Osteocyte (in vitro differentiated cells): ENCODE data around the gene EHMT1. TPM values are rescaled to one million over a fixed set of nuclear protein-coding genes. Genes with fewer than 3 reads are reported as not detected.

ENCODE experiments used
- DNase-seq: peaks from one replicate; pipeline ENCODE4 v3.0.0; 2021; ENCODE audit warnings: mixed read lengths; ENCODE audit not compliant: unreplicated experiment; ENCODE audit errors: extremely low spot score
- H3K27ac Mint-ChIP-seq: one replicate; pipeline ENCODE4 v1.8.0; 2021; ENCODE audit warnings: mild to moderate bottlenecking, mixed read lengths; ENCODE audit not compliant: unreplicated experiment
- H3K27me3 Mint-ChIP-seq: one replicate; pipeline ENCODE4 v1.8.0; 2021; ENCODE audit warnings: mixed read lengths; ENCODE audit not compliant: unreplicated experiment
- H3K36me3 Mint-ChIP-seq: one replicate; pipeline ENCODE4 v1.8.0; 2021; ENCODE audit warnings: mixed read lengths; ENCODE audit not compliant: unreplicated experiment
- H3K4me1 Mint-ChIP-seq: one replicate; pipeline ENCODE4 v1.8.0; 2021; ENCODE audit warnings: mixed read lengths; ENCODE audit not compliant: unreplicated experiment
- H3K4me3 Mint-ChIP-seq: one replicate; pipeline ENCODE4 v1.8.0; 2021; ENCODE audit warnings: mild to moderate bottlenecking, moderate library complexity, mixed read lengths; ENCODE audit not compliant: unreplicated experiment
- H3K9me3 Mint-ChIP-seq: one replicate; pipeline ENCODE4 v1.8.0; 2021; ENCODE audit warnings: mixed read lengths; ENCODE audit not compliant: unreplicated experiment
- total RNA-seq: library from RNA; stranded (reverse); gene quantifications from 2 replicates; pipeline ENCODE4 v1.2.1, GENCODE V29; 2021
- TF ChIP-seq, protein P1 (sequence below): fragments of 200-600 bp; sonication (generic); IDR thresholded peaks from 2 replicates; pipeline ENCODE4 v1.5.0; 2021; ENCODE audit warnings: antibody characterized with exemption, mild to moderate bottlenecking, moderate library complexity

Gene EHMT1
- total RNA-seq, 1 donor from 2014 or later: 88.6 TPM

DNA sequence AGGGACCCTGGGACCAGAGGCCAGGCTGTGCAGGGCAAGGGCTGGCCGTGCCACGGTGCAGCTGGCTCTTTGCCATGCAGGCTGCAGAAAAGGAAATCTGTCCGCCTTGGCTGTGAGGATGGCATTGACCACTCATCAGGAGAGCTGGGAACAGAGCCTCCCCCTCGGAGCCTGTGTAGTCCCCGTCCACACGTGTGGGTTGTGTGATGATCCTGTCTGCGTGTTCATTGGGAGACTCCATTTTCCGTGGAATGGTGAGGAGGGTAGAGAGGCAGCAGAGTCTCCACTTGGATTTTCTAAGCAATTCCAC lies 47.7 kb downstream of the EHMT1 start:
- Mint-ChIP-seq H3K27ac (no peak overlapping the region), H3K9me3 (no peaks in the 10 kb centered on the region), H3K27me3 (no peaks in the 10 kb centered on the region), H3K4me3 (no peak overlapping the region), H3K36me3 (peaks cover 8% of the 10 kb centered on the region), H3K4me1 (peaks cover 40% of the 10 kb centered on the region)
- TF ChIP-seq, protein P1, sequence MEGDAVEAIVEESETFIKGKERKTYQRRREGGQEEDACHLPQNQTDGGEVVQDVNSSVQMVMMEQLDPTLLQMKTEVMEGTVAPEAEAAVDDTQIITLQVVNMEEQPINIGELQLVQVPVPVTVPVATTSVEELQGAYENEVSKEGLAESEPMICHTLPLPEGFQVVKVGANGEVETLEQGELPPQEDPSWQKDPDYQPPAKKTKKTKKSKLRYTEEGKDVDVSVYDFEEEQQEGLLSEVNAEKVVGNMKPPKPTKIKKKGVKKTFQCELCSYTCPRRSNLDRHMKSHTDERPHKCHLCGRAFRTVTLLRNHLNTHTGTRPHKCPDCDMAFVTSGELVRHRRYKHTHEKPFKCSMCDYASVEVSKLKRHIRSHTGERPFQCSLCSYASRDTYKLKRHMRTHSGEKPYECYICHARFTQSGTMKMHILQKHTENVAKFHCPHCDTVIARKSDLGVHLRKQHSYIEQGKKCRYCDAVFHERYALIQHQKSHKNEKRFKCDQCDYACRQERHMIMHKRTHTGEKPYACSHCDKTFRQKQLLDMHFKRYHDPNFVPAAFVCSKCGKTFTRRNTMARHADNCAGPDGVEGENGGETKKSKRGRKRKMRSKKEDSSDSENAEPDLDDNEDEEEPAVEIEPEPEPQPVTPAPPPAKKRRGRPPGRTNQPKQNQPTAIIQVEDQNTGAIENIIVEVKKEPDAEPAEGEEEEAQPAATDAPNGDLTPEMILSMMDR: no peak
- DNase-seq: no peak

DNA sequence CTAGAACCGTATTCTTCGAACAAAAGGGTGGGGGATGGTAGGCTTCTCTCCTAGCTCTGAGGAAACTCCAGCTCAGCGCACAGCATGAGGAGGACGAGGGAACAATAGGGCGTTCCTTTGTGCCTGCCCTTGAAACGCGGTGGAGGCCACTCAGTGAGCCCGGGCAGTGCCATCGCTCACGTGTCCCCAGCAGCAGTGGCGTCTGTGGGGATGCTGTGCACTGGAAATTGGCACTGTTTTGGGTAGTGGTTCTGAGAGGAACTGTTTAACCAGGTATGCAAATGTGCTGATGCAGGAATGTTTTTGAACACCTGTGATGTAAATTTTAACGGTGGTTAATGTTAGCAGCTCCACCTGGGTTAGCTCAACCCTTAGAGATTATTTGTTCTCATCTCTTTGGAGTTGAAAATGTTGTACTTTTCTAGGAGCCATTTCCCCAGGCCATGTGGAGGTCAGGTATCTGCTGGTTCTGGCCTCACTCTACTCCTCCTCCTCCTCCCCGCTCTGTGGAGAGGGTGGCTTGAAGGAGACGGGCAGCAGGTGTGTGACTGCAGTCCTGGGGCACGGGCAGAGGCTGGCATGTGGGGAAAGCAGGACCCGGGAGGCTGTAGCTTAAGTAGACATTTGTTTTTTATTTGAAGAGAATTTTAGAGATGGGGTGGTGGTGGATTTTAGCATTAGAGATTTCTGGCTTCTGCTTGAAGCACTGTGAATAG lies 48.3 kb downstream of the EHMT1 start:
- Mint-ChIP-seq H3K9me3 (no peaks in the 10 kb centered on the region), H3K4me1 (peaks cover 40% of the 10 kb centered on the region), H3K36me3 (peaks cover 8% of the 10 kb centered on the region), H3K4me3 (no peak overlapping the region), H3K27me3 (no peaks in the 10 kb centered on the region), H3K27ac (no peak overlapping the region)
- TF ChIP-seq, protein P1: no peak
- no peak for DNase-seq

DNA sequence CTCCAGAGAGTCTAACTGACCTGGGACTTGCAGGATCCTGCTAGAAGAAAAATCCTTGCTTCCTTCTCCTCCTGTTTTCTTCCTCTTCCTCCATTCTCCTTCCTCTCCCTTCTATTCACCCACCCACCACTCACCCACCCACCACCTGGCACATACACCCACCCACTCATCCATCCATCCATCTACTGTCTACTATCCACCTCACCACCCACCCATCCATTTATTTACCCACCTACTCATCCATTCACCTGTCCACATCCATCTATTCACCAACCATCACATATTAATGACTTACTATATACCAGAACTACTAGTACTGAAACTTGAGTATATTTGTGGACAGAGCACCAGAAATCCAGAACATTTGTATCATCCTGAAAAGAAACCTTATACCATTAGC lies 49.4 kb downstream of the EHMT1 start:
- H3K9me3 Mint-ChIP-seq: no peaks in the 10 kb centered on the region
- H3K27me3 Mint-ChIP-seq: no peaks in the 10 kb centered on the region
- peak overlapping the region; percentile 39 for H3K27ac Mint-ChIP-seq
- TF ChIP-seq, protein P1: no peak
- H3K36me3 Mint-ChIP-seq: peaks cover 8% of the 10 kb centered on the region
- DNase-seq: no peak
- H3K4me3 Mint-ChIP-seq: no peak overlapping the region
- H3K4me1 Mint-ChIP-seq: peaks cover 44% of the 10 kb centered on the region

DNA sequence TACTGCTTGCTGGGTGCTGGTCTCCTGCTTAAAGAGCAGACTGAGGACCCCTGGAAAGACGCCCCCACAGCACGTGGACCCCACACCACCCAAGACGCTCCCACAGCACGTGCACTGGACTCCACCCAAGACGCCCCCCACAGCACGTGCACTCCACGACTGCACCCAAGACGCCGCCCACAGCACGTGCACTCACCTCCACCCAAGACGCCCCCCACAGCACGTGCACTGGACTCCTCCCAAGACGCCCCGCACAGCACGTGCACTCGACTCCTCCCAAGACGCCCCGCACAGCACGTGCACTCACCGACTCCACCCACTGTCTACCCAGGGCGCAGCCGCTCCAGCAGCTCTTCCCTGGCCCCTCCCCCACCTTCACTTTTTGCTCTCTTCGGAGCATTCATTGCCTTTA lies 50.5 kb downstream of the EHMT1 start:
- no peak for DNase-seq
- Mint-ChIP-seq H3K36me3 (peaks cover 8% of the 10 kb centered on the region), H3K4me3 (no peak overlapping the region), H3K4me1 (peaks cover 50% of the 10 kb centered on the region), H3K27me3 (no peaks in the 10 kb centered on the region), H3K27ac (no peak overlapping the region), H3K9me3 (no peaks in the 10 kb centered on the region)
- TF ChIP-seq, protein P1: no peak

DNA sequence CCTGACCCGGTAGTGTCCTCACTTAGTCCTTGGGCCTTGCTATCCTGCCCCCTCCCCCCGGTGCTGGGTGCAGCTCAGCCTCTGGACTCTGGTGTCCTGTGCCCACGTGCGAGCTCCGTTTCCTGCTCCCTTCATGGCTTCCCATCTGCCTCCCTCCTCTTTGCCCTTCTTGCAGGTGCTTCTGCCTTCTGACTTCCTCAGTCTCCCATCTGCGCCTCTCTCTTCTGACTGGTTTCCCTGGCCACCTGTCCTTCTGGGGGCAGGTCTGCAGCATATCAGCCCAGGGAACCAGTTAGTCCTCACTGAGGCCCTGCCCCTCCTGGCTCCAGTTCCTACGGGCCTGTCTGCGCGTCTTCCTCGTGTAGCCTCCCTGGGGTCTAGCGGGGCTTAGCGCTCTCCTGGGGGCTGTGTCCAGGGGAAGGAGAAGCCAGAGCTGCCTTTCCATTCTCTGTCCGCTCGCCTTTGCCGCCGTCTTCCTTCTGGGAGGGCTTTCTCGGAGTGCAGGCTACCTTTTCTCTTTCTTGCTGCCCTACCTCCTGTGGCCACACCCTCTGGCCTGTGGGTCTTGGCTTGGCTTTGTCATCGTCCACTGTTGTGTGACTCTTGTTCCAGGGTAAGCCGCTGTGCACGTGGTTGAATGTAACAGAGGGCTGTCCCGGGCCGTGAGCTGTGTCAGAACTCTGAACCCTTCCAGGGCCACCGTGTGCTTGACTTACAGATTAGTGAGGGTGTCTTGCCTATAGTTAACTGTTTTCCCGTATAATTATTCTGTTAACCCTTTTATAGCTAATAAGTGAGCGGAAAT lies 51.8 kb downstream of the EHMT1 start:
- no peak for DNase-seq
- H3K9me3 Mint-ChIP-seq: no peaks in the 10 kb centered on the region
- H3K36me3 Mint-ChIP-seq: peaks cover 8% of the 10 kb centered on the region
- H3K27me3 Mint-ChIP-seq: no peaks in the 10 kb centered on the region
- H3K27ac Mint-ChIP-seq: no peak overlapping the region
- TF ChIP-seq, protein P1: no peak
- H3K4me3 Mint-ChIP-seq: no peak overlapping the region
- peaks cover 50% of the 10 kb centered on the region for H3K4me1 Mint-ChIP-seq
